Eye (tissue), 1 donor: ENCODE results near the gene NUP210L.
"Not testable (repeated sequence)": the region's sequence is repeated elsewhere in the genome, so short reads cannot be mapped to it uniquely, and the experiment has no call there.

Experiments
- DNase-seq: peaks from one replicate; pipeline ENCODE4 v3.0.0-alpha.2; 2015

Gene NUP210L

GRCh38 chr1:154094411-154094810, 60.5 kb downstream of the NUP210L start:
- no peak for DNase-seq

- DNase-seq, result no peak
Observed at GRCh38 chr1:154093699-154094098, 61.2 kb downstream of the NUP210L start.

- no peak for DNase-seq
Observed at GRCh38 chr1:154091706-154092105, 63.2 kb downstream of the NUP210L start.

- DNase-seq, result no peak
Observed at GRCh38 chr1:154087574-154087973, 67.3 kb downstream of the NUP210L start.

GRCh38 chr1:154083057-154083456, 71.8 kb downstream of the NUP210L start:
- DNase-seq, result not testable (repeated sequence)

- no peak for DNase-seq
Observed at GRCh38 chr1:154081386-154082126, 73.3 kb downstream of the NUP210L start.

GRCh38 chr1:154076413-154076812, 78.5 kb downstream of the NUP210L start:
- no peak for DNase-seq

GRCh38 chr1:154075746-154076145, 79.1 kb downstream of the NUP210L start:
- DNase-seq, result no peak

GRCh38 chr1:154062309-154062708, 92.6 kb downstream of the NUP210L start:
- DNase-seq, result no peak

- DNase-seq, result not testable (repeated sequence)
Observed at GRCh38 chr1:154047436-154047835, 107.4 kb downstream of the NUP210L start.

GRCh38 chr1:154033697-154034096, 121.2 kb downstream of the NUP210L start:
- DNase-seq, result not testable (repeated sequence)

GRCh38 chr1:154019940-154020339, 134.9 kb downstream of the NUP210L start:
- no peak for DNase-seq

GRCh38 chr1:154019269-154019668, 135.6 kb downstream of the NUP210L start:
- no peak for DNase-seq

GRCh38 chr1:154014154-154014907, 140.5 kb downstream of the NUP210L start:
- DNase-seq, result no peak

- not testable (repeated sequence) for DNase-seq
Observed at GRCh38 chr1:154012543-154012942, 142.3 kb downstream of the NUP210L start.

- no peak for DNase-seq
Observed at GRCh38 chr1:154012129-154012528, 142.7 kb downstream of the NUP210L start.

- no peak for DNase-seq
Observed at GRCh38 chr1:154006136-154006535, 148.7 kb downstream of the NUP210L start.

- DNase-seq, result no peak
Observed at GRCh38 chr1:154000420-154000819, 154.5 kb downstream of the NUP210L start.

GRCh38 chr1:153996882-153997281, 158.0 kb downstream of the NUP210L start:
- DNase-seq, result not testable (repeated sequence)

GRCh38 chr1:153995640-153996039, 159.2 kb downstream of the NUP210L start:
- DNase-seq, result no peak

GRCh38 chr1:153995202-153995601, 159.7 kb downstream of the NUP210L start:
- DNase-seq, result no peak

GRCh38 chr1:153991806-153992205, 163.1 kb downstream of the NUP210L start:
- no peak for DNase-seq

GRCh38 chr1:153991151-153991630, 163.7 kb downstream of the NUP210L start:
- no peak for DNase-seq
